GM23248 (cell line): ENCODE data around the gene CDK13.

Experiments
- EZH2 ChIP-seq: fragments of 200-600 bp; sonication (generic); IDR thresholded peaks from 2 replicates; pipeline ENCODE4 v1.6.1; 2018; ENCODE audit warnings: antibody characterized with exemption, mild to moderate bottlenecking; ENCODE audit not compliant: insufficient read depth, poor library complexity, severe bottlenecking
- EZH2phosphoT487 ChIP-seq: fragments of 200-600 bp; sonication (generic); IDR thresholded peaks from 2 replicates; pipeline ENCODE4 v1.6.1; 2018; ENCODE audit warnings: antibody characterized with exemption, moderate library complexity, mild to moderate bottlenecking, low read depth; ENCODE audit not compliant: insufficient read depth

DNA sequence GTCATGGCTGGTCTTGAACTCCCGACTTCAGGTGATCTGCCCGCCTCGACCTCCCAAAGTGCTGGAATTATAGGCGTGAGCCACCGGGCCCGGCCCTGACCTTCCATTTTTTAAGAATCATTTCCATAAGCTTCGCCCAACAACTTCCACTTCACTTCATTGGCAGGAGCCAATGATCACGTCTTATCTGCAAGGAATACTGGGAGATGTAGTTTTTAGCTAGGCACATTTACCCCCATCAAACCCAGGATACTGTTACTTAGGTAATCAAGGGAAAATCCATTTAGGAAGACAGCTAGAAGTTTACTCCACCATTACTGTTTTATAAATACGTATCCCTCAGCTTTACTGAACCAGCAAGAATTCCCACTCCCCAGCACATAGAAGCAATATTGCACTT lies 3.4 kb upstream of the CDK13 start:
- TF ChIP-seq EZH2 = no peak
- no peak for TF ChIP-seq EZH2phosphoT487
